ENCODE measurements around the gene PPP1R37.

- no peak for TF ChIP-seq EZH2 (IDR thresholded peaks at IDR 0.05; ENCODE audit: low read length, unreplicated experiment)
- TF ChIP-seq CTCF (conservative IDR thresholded peaks at IDR 0.05; ENCODE audit: low read depth, low read length), result no peak
Observed at GRCh38 chr19:45114116-45114515, 21.1 kb downstream of the PPP1R37 start.

Measured in PC-3 (cell line).